Measurements from ENCODE around the gene NHLH2. TPM values are rescaled to one million over a fixed set of nuclear protein-coding genes. Genes with fewer than 3 reads are reported as not detected.

Gene NHLH2
- total and polyA plus RNA-seq, 2 donors (not counting 1 experiment from before 2014, with no cell fraction given), result not detected

DNA sequence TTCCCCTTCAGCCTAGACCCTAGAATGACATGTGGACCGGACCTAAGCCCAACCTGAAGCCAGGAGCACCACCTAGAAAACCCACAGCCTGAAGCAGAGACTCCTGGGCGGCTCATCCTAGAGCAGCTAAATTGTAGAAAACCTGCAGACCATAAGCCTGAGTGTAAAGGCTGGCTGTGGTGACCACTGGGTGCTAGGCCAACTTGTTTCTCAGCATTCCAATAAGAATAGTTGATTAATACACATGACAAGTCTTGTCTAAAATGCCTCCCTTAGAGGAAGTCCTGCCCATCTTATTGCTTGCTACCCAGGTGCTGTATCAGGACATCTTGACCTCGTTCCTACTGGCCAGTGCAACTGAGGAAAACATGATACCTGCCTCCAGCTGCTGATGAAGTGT lies 49.1 kb downstream of the NHLH2 start:
- no peak overlapping the region for H3K4me3 ChIP-seq (ENCODE audit: control extremely low read depth in 1 of 5, extremely low read depth in 1 of 5, insufficient read depth in 1 of 5, low read depth in 2 of 5, low read length in 4 of 5)
- POLR2A ChIA-PET, result no interaction called here

DNA sequence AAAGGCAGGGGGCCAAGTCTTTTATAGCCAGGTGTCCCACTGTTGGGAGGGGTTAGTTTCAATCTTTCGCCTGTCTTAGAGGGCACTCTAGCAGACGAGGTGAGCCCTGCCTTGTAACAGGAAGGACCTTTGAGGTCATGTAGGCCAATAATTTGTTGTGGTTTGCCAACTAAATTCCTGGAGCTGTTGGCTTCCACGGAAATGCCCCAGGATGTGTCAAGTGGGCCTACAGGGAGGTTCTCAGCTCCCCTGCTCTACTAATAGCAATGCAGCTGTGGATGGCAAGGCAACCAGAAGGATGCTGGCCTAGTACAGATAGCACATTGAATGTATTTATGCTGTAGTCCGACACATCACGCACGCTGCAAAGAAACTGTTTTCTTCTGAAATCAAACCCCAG lies 50.1 kb downstream of the NHLH2 start:
- Histone ChIP-seq H3K4me1 (ENCODE audit: control insufficient read depth in 2 of 2, insufficient read depth in 2 of 2, low read length in 2 of 2) (no peaks in the 10 kb centered on the region), H3K9me3 (ENCODE audit: control extremely low read depth in 1 of 3, control insufficient read depth in 2 of 3, insufficient read depth in 1 of 3, low read length in 2 of 3) (peaks cover 0 to 4% (median 0%) of the 10 kb centered on the region in 3 donors), H4K20me1 (ENCODE audit: control insufficient read depth, insufficient read depth, low read length, poor library complexity, severe bottlenecking) (no peaks in the 10 kb centered on the region), H3K36me3 (replicated peaks in 1 of 2; ENCODE audit: control extremely low read depth in 1 of 2, control insufficient read depth in 1 of 2, extremely low read depth in 1 of 2, insufficient read depth in 2 of 2, low read length in 1 of 2) (no peaks in the 10 kb centered on the region), H3K79me2 (ENCODE audit: control insufficient read depth, insufficient read depth, low read length) (no peaks in the 10 kb centered on the region), H3K27me3 (replicated peaks in 1 of 4; ENCODE audit: control extremely low read depth in 1 of 4, control insufficient read depth in 3 of 4, insufficient read depth in 4 of 4, low read length in 3 of 4) (peaks cover 0 to 10% (median 2%) of the 10 kb centered on the region in 4 experiments), H3K27ac (ENCODE audit: low read length in 2 of 2) (no peak overlapping the region), H3K9ac (ENCODE audit: low read length) (no peak overlapping the region), H3K4me3 (ENCODE audit: control extremely low read depth in 1 of 5, extremely low read depth in 1 of 5, insufficient read depth in 1 of 5, low read depth in 2 of 5, low read length in 4 of 5) (no peak overlapping the region), H2AFZ (ENCODE audit: insufficient read depth, low read depth, low read length, poor library complexity, severe bottlenecking) (no peak overlapping the region), H3K4me2 (replicated peaks; ENCODE audit: low read depth, low read length, poor library complexity, severe bottlenecking) (no peak overlapping the region)
- Mint-ChIP-seq H3K4me1 (no peaks in the 10 kb centered on the region), H3K27me3 (peaks cover 17% of the 10 kb centered on the region), H3K4me3 (no peak overlapping the region), H3K9me3 (ENCODE audit: insufficient read depth) (no peaks in the 10 kb centered on the region), H3K27ac (no peak overlapping the region)
- ChIA-PET POLR2A (no interaction called here), CTCF (no interaction called here)
- intact Hi-C loops (cut with micrococcal nuclease), result no loop called here
- TF ChIP-seq, protein P1, sequence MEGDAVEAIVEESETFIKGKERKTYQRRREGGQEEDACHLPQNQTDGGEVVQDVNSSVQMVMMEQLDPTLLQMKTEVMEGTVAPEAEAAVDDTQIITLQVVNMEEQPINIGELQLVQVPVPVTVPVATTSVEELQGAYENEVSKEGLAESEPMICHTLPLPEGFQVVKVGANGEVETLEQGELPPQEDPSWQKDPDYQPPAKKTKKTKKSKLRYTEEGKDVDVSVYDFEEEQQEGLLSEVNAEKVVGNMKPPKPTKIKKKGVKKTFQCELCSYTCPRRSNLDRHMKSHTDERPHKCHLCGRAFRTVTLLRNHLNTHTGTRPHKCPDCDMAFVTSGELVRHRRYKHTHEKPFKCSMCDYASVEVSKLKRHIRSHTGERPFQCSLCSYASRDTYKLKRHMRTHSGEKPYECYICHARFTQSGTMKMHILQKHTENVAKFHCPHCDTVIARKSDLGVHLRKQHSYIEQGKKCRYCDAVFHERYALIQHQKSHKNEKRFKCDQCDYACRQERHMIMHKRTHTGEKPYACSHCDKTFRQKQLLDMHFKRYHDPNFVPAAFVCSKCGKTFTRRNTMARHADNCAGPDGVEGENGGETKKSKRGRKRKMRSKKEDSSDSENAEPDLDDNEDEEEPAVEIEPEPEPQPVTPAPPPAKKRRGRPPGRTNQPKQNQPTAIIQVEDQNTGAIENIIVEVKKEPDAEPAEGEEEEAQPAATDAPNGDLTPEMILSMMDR (IDR thresholded peaks at IDR 0.05), result no peak
- TF ChIP-seq EZH2 (IDR thresholded peaks at IDR 0.05; ENCODE audit: borderline replicate concordance, insufficient read depth, low read depth, low read length, poor library complexity, severe bottlenecking), result no peak
- no peak for ATAC-seq (ENCODE audit: low read depth)
- 94% methylated on average over 4 of the region's 6 CpGs for WGBS (ENCODE audit: insufficient coverage)
- DNase-seq, result no peak

More for the DNA sequence above, 49.1 kb downstream of the NHLH2 start:
- Histone ChIP-seq H3K9me3 (ENCODE audit: control extremely low read depth in 1 of 3, control insufficient read depth in 2 of 3, insufficient read depth in 1 of 3, low read length in 2 of 3) (peaks cover 0 to 4% (median 0%) of the 10 kb centered on the region in 3 donors), H3K9ac (ENCODE audit: low read length) (no peak overlapping the region), H2AFZ (ENCODE audit: insufficient read depth, low read depth, low read length, poor library complexity, severe bottlenecking) (no peak overlapping the region), H3K36me3 (replicated peaks in 1 of 2; ENCODE audit: control extremely low read depth in 1 of 2, control insufficient read depth in 1 of 2, extremely low read depth in 1 of 2, insufficient read depth in 2 of 2, low read length in 1 of 2) (no peaks in the 10 kb centered on the region), H3K4me1 (ENCODE audit: control insufficient read depth in 2 of 2, insufficient read depth in 2 of 2, low read length in 2 of 2) (no peaks in the 10 kb centered on the region), H4K20me1 (ENCODE audit: control insufficient read depth, insufficient read depth, low read length, poor library complexity, severe bottlenecking) (no peaks in the 10 kb centered on the region), H3K79me2 (ENCODE audit: control insufficient read depth, insufficient read depth, low read length) (no peaks in the 10 kb centered on the region), H3K27me3 (replicated peaks in 1 of 4; ENCODE audit: control extremely low read depth in 1 of 4, control insufficient read depth in 3 of 4, insufficient read depth in 4 of 4, low read length in 3 of 4) (peaks cover 0 to 10% (median 2%) of the 10 kb centered on the region in 4 experiments), H3K4me2 (replicated peaks; ENCODE audit: low read depth, low read length, poor library complexity, severe bottlenecking) (no peak overlapping the region), H3K27ac (ENCODE audit: low read length in 2 of 2) (no peak overlapping the region)
- intact Hi-C loops (cut with micrococcal nuclease), result no loop called here
- no peak for TF ChIP-seq EZH2 (IDR thresholded peaks at IDR 0.05; ENCODE audit: borderline replicate concordance, insufficient read depth, low read depth, low read length, poor library complexity, severe bottlenecking)
- TF ChIP-seq, protein P1 (IDR thresholded peaks at IDR 0.05), result no peak
- no peaks in the 10 kb centered on the region for H3K4me1 Mint-ChIP-seq
- 90% methylated on average over 2 of the region's 3 CpGs for WGBS (ENCODE audit: insufficient coverage)
- peaks cover 20% of the 10 kb centered on the region for H3K27me3 Mint-ChIP-seq
- no peak overlapping the region for H3K27ac Mint-ChIP-seq
- H3K4me3 Mint-ChIP-seq, result no peak overlapping the region
- no peaks in the 10 kb centered on the region for H3K9me3 Mint-ChIP-seq (ENCODE audit: insufficient read depth)
- no peak for DNase-seq
- ATAC-seq (ENCODE audit: low read depth), result no peak
- CTCF ChIA-PET, result no interaction called here
